Inflammatory macrophage treated with lipopolysaccharide for 4 hours (primary cell): ENCODE data around the gene PDGFD.
A peak's percentile ranks its signal among the peaks of the same experiment; 100 is the strongest.

Experiments used
- DNase-seq: peaks from one replicate; pipeline ENCODE4 v3.0.0-alpha.2; 2020

PDGFD gene

DNA sequence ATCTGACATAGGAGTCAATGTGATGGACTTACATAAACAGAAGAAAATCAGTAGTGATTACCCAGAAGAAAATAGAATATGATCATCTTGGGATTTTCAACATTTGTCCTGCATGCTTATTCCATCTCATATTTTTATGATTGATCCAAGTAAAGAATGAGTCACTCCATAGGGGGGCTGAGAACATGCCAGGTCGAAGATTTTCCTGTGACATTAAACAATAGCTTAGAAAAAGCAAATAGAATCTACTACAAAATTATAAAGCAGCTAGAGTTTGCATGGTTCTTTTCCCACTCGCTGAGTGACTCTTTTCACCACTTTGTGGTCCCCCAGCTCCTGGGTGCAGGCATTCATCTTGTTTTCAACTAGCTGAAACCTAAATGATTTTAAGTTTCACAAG, 71.2 kb downstream of the PDGFD start:
- no peak for DNase-seq

DNA sequence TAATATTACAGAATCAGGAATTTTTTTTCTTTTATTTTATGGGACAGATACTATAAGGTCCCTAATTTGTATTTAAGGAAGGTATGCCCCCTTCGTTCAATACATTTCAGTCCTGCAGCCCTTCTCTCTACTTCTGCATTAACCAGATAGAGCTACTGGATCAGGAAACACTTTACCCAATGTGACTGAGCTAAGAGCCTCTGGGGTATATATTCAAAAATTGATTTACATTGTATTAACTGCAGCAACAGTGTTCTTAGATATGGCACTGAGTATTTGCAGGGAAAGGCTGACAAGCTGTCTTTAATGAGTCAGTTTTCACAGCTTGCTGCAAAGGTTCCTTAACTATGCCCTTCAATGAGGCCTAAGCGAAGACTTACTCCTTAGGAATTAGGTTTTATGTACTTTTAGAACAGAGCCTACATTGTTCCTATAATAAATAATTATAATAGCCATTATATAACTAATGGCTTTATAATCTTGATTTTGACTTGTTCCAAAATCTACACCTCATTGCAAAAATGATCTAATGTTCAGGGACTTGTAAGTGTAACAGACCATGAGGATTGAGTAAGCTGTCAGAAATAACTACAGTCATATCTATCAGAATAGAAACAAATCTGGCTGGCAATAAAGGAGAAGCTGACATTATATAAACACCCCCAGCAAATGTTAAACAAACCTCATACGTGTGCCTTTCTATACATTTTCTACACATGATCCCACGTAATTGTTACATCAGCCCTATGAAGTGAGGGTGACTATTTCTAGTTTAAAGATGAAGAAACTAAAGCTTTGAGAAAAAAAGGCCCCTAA, 72.5 kb downstream of the PDGFD start:
- no peak for DNase-seq

DNA sequence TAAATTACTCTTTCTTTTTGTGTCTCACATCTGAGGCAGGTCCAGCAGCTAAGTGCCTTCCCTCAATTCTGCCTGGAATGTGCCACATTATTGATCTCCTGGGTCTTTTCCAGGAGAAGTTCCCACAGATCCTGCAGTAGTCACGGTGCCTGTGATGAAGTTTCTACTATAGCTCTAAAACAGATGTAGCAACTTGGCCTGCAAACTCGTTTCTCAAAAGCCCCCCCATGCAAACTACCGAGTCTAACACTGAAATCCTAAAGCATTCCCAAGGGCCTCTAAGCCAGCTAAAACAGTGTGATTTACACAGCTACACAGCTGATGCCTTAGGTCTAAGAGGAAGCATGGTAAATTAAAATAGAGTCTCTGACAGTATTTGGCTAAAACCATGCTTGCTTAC, 73.2 kb downstream of the PDGFD start:
- no peak for DNase-seq

DNA sequence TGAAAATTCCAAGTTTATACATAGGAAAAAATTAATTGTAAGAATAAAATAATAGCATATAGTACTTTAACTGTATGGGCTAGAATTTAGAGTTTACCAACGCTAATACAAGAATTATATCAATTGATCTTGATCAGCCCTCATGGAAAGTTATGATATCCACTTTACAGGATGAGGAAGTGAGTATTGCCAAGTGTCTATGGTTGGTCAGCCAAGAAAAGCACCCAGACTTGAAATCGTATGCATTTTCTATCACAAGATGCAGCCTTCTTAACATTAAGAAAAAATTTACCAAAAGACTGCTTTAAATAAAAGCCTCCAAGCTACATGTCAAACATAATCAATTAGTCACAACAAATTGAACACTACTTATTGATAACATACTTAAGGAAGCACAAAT, 74.5 kb downstream of the PDGFD start:
- DNase-seq: no peak

DNA sequence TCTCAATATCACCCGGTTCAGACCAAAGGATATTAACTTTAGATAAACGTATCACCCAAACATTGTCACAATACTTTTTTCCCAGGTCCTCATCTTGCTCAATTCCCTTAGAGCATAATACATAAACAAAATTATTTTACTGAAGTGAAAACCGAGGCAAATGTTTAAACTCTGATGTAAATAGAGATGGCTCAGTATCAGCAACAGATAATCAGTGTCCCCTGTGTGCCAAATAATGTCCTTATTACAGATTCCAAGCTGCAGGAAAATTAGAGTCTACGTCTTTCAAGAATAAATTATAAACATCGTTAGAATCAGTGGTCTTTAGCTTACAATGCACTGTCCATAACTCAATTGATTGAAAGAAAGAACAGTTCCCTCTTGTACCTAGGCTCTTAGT, 77.3 kb downstream of the PDGFD start:
- no peak for DNase-seq

DNA sequence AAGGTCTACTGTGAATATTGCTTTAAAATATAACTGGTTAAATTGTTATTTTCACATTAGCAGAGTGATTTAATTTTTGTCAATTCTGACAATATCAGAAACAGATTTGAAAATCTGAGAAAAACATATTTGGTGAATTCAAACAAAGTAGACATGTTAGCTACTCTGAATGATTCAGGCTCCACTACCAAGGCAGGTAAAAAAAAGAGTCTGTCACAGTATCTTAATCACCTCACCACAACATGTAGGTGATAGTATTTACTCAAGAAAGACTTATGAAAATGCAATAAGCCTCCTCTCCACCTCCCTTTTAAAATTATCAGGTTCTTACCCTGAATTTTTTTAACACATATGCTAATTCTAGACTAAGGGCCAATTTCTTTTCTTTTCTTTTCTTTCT, 85.0 kb downstream of the PDGFD start:
- no peak for DNase-seq

DNA sequence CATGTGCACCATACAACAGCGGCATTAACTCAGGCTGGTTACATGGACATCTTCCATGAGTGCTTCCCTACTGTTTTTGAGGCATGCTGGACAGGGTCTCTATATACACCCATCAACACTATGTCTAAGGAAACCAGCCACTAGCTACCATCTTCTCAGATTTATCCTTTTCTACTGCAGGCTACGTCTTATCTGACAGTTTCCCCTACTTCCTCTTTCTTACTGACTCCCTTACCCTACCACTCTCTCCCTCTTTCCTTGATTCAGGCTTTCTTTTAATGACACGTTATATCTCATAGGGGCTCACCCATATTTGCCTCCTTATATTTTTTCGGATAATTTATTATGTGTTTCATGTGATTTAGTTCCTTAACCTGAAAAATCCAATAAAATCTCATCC, 85.7 kb downstream of the PDGFD start:
- DNase-seq: no peak

DNA sequence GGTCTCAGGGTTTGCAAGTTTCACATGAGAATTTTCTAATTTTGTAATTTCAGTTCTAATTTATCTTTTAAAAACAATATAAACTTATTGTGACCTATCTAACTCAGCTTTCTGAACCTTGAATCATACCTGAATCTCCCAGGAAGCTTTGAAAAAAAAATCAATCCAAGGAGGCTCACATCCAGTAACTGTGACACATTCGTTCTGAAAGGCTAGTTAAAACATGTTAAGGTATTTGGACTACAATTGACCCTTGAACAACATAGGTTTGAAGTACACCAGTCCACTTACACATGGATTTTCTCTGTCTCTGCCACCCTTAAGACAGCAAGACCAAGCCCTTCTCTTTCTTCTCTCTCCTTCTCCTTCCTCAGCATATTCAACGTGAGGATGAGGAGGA, 87.5 kb downstream of the PDGFD start:
- no peak for DNase-seq

DNA sequence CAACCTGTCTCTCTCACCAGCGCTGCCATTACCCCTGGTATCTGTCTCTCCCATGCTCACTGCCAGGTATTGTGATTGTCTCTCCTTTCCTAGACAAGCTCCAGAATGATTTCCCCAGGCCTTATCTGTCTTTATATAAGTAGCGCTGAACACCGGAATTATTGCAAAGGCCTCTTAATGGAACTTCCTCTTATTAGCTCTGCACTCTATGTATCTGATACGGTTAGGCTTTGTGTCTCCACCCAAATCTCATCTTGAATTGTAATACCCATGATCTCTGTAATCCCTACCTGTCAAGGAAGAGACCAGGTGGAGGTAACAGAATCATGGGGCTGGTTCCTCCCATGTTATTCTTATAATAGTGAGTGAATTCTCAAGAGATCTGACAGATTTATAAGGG, 88.2 kb downstream of the PDGFD start:
- peak; percentile 14 for DNase-seq

DNA sequence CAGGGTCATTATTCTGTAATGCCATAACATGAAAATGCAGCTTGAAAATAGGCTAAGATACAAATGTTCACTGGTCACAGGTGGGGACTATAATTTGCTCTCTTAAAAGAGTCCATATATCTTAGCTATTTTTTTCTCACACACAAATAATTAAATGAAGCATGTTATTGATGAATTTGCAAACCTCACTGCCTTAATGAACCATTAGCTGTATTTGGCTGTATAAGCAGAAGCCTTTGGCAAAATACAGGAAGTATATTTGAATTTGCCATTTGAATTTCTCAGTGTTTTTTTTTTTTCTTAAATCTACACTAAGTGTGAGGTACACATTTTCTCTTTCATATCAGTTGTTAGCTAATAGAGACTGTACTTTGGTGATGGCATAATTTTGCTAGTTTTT, 88.9 kb downstream of the PDGFD start:
- DNase-seq: no peak

DNA sequence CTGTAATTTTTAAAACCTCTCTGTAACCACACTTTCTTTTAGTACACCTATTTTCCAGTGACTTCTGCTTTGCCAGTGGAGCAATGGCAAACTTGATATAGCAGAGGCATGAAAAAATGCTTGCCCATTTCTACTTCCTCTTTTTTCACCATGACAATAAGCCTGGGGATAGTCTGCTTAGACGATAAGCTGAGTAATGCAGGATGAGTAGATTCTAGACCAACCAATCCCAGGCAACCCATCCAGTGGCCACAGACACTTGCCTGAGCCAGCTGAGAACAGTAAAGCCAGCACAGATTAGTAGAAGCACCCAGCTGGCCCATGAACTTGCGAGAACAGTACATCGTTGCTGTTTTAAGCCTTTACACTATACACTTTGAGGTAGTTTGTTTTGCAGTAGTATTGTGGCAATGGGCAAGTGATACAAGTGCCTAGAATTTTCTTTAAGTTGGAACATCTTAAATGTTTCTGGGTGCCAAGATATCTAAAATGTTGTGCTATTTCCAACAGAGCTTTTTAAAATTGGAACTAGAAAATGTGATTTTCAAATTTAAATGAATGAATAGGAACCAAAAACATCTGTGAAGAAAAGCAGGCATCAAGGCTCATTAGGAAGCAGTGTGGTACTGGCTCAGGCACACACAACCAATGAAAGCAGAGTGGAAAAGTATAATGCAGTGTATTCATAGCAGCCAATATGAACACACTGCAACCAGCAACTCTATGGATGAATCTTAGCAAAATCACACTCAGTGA, 89.8 kb downstream of the PDGFD start:
- peak; percentile 83 for DNase-seq

DNA sequence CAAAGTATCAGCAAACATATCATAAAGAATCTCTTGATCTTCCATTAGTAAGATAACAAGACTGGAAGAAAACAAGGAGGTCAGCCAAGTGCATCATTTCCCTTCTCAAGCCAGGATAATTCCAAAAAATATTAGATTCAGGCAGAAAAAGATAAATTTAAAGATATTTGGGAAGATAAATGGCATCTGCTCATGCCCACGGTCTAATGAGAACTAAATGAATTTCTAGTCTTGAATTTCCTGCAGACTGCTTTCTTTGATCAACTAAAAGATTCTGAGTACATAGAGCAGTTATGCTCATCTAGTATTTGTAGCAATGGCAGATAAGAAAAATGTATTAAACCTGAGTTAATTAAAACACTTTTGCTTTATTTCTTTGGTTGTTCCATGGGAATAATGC, 96.4 kb downstream of the PDGFD start:
- no peak for DNase-seq

DNA sequence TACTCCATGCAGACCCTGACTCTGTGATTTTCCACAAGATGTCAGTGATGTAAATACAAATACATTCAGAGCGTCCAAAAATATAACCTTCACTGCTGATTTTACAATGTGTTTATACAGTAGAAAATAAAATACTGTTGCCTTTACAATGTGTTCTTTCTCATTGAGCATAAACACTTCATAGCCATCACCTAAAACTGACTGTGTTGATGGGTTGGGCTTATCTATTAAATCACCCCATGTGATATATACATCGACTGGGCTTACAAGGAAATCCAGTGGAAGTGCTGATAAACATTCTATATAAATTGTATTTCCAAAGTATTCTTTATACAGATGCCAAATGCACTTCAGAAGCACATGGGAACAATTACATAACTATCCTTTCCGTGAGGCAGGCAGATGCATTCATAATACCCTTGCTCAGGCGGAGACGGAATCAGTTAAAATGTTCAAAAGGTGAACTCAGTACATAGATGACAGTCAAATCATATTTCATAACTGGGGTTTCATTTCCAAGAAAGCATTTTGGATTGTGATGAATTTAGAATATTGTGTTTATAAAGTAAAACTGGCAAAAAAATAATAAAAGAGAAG, 99.8 kb downstream of the PDGFD start:
- DNase-seq: no peak

DNA sequence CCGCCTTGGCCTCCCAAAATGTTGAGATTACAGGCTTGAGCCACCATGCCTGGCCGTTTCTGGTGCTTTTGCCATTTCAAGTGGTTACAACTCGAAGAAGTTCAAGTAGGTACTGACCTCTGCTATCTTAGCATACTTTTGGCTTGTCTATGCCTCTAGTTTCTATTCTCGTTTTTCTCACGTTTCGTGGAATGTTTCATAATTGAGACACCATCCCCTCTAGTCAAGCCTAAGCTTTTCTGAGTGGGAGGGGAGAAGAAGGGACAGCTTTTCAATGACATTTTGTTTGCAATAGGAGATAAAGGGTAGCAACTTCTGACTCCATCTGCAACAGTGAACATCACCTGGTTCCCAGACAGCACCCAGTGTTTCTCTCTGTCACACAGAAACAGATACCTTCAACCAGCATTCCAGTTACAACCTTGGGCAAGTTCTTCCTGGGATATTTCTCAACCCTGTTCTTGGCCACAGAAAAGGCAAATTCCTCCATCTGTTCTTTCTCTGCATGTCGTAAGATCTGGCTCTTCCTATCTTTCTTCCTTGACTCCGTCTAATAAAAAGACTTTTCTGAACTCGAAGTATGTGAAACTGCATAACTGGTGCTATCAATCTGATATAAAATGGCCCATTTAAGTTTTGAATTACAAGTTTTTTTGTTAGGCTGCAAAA, 102.0 kb downstream of the PDGFD start:
- peak; percentile 68 for DNase-seq

DNA sequence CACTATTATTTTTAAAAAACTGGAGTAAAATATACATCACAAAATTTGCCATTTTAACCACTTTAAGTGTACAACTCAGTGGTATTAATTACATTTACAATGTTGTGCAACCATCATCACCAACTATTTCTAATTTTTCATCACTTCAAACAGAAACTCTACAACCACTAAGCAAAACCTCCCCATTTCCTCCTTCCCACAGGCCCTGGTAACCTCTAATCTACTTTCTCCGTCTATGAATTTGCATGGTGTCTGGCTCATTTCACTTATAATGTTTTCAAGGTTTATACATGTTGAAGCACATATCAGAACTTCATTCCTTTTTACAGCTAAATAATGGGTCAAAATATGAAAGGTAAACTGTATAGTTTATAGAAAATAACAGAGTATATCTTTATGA, 103.1 kb downstream of the PDGFD start:
- DNase-seq: peak; percentile 27

DNA sequence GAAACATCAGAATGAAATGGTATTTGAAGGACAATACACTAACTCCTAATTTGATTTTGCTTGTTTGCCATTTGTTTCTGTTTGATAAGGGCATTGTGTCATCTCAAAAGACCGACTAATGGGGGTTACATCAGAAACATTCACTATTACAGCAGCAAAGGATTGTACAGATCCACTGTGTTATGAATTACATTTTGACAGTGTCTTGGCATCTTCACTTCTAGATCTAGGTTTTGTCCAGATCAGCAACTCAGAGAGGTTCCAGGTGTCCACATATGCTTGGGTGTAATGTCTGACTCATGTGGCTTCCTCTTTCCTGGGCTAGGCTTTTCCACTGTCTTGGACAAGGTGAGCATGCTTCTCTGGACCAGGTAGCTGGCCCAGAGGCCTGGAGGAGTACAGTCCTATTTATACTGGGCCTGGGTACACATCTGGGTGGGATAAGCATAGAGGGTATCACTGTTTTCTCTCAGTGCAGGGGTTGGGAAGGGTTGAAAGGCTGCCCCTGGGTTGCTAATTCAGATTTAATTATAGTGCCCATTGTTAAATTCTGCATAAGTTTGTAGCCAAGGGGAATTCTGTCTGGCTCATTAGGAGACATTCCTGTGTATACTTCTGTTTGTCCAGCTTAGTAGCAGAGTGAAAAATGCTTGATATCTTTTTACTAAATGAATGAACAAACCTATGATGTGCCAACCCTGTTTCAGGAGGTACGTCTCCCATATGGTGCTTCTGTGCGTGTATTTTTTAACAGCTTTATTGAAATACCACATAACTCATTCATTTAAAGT, 103.7 kb downstream of the PDGFD start:
- peak; percentile 37 for DNase-seq

DNA sequence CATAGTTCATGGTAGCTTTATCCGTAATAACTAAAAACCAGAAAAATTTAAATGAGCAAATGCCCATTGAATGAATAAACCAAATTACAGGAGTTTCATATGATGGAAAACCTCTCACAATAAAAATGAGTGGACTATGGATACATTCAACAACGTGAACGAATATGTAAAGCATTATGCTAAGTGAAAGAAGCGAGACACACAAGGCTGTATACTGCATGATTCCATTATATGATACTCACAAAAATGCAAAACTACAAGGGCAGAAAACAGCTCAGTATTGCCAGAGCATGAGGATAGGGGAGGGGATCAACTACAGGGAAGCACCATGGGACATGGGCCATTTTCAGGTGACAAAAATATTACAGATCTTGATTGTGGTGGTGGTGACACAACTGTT, 105.3 kb downstream of the PDGFD start:
- no peak for DNase-seq

DNA sequence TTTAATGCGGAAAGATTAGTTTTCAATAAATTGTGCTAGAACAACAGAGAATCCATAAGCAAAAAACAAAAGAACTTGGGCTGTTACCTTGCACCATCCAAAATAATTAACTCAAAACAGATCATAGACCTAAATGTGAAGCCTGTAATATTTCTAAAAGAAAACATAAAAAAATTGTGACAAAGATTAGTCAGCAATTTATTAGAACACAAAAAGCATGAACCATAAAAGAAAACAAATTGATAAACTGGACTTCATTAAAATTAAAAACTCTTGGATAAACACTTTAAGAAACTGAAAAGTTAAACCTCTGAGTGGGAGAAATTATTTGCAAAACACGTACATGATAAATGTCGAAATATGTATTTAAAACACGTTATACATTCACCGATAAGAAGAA, 106.0 kb downstream of the PDGFD start:
- no peak for DNase-seq

DNA sequence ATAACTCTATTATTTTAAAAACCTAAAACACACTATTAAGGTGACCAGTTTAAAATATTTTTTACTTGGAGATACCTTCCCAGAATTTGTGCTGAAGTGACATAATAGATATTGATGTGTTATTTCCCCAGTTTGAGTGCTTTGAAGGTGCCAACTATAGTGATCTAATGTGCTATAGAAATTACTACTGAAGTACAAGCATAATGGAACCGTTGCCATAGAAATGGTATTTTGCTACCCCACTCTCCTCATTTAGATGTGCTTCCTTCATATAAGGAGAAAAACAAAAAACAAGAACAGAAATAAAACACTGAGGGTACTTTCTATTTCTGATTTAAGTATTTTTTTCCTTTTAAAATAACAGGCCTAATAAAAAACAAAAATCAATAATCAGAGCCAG, 108.4 kb downstream of the PDGFD start:
- DNase-seq: no peak

DNA sequence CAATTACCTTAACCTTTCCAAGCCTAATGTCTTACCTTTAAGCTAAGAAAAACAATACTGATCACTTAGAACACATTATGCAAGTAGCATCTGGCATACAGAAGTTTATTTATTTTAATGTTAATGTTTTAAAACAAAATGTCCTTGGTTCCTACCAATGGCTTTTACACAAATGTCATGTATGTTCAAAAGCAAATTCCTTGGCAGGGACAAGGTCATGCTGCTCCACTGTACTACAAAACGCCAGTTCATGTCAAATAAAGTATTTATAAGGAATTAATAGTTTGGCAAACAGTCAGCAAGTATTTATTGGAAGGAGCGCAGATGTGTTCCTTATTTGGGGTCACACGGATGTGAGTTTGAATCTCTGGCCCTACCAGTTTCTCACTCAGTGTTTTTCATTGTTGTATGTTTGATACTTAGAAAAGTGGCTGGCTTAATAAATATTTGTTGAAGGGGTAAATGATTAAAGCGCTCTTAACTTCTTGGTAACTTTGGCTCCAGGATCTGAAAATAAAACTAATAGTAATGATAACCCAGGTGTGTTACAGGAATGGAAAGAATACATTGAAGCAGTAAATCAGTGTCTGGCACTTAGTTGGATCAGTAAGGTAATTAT, 108.9 kb downstream of the PDGFD start:
- DNase-seq: no peak

DNA sequence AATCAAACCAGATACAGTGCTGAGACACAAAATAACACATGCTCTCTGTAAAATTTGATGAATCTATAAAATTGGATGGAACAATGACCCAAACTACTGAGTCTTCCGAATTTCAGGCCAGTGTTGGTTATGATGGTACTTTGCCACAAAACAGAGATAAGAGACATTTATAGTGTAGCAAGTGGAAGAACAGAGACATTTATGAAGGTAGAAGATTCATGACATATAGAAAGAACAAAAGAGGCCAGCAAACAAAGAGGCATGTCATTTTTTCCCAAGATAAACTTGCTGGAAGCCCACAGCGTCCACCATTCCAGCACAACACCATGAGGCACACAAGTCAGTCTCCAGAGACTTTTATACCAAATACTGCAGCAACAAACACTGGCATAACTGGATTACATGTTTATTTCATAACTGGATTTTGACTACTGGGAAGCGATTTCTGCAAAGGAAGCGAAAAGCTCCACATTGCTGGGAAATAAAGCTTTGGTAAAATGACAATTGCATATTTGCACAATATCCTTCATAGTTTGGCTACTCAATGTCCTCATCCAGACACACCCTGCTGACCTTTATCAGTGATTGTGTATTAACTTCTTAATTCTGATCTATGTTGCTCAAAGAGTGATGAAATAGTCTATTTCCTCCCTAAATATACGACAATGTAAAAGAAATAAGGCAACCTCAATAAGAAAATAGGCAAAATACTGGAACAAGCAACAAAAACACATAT, 110.0 kb downstream of the PDGFD start:
- DNase-seq: peak; percentile 46

DNA sequence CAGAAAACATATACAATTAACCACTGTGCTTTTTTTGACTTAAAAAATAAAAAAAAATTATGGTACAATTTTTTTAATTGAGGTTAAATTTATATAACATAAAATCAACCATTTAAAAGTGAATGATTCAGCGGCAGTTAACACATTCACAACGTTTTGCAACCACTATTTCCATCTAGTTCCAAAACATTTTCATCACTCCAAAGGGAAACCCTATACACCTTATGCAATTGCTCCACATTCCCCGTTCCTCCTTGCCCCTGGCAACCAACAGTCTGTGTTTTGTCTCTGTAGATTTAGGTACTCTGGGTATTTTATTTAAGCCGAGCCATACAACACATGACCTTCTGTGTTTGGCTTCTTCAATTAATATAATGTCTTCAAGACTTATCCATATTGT, 112.2 kb downstream of the PDGFD start:
- DNase-seq: no peak
